DMS153 treated with DMSO at 0.1 percent for 48 hours (cell line): ENCODE results near the gene NFYB.
"Not testable (repeated sequence)": the region's sequence is repeated elsewhere in the genome, so short reads cannot be mapped to it uniquely, and the experiment has no call there.

ENCODE experiments used
- DNase-seq: peaks from one replicate; lab custom pipeline; 2025; ENCODE audit not compliant: unreplicated experiment; lab: John Stamatoyannopoulos, UW

NFYB gene

DNA sequence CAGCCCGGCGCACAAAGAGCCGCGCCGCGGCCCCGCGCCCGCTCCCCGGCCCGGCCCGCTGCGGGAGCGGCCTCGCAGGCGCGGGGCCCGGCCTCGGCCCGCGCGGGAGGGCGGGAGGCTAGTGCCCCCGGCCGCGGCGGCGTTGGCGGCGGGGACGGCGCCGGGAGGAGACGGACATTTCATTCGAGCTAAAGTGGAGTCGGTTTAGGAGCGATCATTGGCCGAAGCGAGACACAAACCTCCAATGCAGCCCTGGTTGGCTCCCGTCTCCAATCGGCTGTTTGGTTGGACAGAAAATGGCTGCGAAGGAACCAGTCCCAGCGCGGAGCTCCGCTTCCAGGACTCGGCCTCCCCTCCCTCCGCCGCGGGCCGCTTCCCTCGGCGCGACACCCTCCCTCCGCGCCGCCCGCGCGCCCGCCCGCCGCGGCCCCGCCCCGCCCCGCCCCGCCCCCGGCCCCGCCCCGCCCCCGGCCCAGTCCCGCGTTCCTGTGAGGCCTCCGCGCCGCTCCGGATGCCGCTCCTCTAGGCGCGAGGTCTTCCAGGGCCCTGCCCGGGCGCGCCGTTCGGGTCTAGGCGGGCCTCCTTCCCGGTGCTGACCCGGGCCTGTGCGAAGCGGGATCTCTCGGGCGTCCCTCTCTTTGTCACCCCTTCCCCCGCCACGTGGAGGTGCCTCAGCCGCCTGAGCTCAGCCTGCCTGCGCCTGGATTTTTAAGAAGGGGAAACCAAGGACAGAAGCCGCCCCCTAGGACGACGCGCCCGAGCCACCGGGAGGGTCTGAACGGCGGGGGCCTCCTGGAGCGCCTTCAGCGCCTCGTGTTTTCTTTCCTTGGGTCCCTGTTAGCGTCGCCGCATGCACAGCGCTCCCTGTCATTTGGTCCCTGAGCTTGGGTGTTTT is at the start of gene NFYB:
NFYB (minus strand) TSS at position 309 of the 895 bp plus-strand sequence. CDS start 2,757 bp downstream, outside the sequence.
- peak; percentile 91 for DNase-seq

GRCh38 chr12:104187446-104188155 is 49.6 kb upstream of the NFYB start:
- DNase-seq = peak; percentile 24

GRCh38 chr12:104183443-104183842 is 45.4 kb upstream of the NFYB start:
- no peak for DNase-seq

DNA sequence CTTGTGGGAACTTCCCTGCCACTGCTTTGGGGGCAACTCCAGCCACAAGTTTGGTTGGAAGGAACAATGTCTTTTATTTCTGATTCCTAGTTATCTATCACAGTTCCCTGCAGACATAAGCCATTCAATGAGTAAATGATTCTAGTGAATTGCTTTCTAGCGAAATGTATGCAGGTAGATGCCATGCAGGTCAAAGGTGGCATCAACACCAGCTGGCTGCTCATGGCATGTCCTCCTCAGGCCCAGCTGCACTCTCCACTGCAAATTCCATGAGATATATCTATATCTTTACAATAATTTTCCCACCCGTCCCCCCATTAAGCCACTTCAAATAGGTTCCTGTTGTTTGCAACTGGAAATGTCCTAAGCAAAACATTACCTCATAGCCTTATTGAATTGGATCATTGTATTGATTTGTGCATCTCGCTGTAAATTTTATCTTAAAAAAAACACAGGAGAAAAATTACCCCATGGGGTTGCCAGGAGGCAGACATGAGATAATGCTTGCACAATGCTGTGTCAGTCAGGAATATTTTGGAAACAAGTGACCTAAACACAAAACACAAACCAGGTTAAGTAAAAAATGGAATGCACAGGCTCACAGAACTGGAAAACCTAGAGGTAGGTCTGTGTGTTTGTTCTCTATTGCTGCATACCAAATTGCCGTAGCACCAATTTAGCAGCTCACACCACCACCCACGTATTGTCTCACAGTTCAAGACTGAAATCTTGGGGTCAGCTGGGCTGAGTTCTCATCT is 44.8 kb upstream of the NFYB start:
- DNase-seq = no peak

GRCh38 chr12:104182144-104182543 is 44.1 kb upstream of the NFYB start:
- DNase-seq = no peak

DNA sequence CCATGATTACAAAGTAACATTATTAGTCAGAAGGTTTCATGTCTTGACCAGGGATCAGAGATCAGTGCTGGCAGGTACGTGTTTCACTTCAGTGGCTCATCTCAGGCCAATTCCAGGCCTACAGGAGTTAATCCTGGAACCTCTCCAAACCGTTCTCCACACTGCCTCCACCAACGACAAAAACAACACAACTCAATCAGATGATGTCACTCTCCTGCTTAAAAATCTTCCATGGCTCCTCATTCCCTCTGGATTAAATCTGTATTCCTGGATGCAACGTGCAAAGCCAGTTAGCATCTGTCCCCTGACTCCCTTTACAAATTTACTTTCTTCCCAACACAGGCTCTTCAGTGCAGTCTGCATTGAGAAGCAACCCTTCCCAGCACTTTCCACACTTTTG is 43.3 kb upstream of the NFYB start:
- no peak for DNase-seq

- no peak for DNase-seq
Measured at GRCh38 chr12:104180374-104180773, 42.4 kb upstream of the NFYB start.

- DNase-seq = no peak
Measured at GRCh38 chr12:104177663-104178501, 39.9 kb upstream of the NFYB start.

DNA sequence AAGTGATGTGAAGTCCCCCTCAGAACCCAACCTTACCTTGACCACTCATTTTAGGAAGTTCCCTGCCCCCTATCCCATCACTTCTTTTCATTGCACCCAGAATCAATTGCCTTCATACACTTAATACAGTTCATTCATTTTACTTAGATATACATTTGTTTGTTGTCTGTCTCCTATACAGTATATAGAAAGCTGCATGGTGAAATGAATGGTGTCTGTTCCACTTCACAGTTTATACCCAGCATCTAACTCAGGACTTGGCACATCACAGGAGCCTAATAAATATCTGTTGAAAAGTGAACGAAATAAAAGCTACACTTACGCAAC is 39.3 kb upstream of the NFYB start:
- DNase-seq = no peak

GRCh38 chr12:104175726-104176247 is 37.8 kb upstream of the NFYB start:
- DNase-seq = no peak

DNA sequence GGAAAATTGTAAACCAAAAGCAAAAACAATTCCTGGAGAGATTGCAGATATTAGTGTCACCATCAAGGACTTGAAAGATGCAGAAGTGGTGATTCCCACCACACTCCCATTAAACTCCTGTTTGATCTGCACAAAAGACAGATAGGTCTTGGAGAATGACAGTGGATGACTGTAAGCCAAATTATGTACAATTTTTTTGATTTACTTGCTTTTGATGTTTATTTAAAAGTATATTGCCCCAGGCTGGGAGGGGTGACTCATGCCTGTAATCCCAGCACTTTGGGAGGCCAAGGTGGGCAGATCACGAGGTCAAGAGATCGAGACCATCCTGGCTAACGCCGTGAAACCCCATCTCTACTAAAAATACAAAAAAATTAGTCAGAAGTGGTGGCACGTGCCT is 35.8 kb upstream of the NFYB start:
- not testable (repeated sequence) for DNase-seq

- no peak for DNase-seq
Measured at GRCh38 chr12:104172570-104172947, 34.5 kb upstream of the NFYB start.

DNA sequence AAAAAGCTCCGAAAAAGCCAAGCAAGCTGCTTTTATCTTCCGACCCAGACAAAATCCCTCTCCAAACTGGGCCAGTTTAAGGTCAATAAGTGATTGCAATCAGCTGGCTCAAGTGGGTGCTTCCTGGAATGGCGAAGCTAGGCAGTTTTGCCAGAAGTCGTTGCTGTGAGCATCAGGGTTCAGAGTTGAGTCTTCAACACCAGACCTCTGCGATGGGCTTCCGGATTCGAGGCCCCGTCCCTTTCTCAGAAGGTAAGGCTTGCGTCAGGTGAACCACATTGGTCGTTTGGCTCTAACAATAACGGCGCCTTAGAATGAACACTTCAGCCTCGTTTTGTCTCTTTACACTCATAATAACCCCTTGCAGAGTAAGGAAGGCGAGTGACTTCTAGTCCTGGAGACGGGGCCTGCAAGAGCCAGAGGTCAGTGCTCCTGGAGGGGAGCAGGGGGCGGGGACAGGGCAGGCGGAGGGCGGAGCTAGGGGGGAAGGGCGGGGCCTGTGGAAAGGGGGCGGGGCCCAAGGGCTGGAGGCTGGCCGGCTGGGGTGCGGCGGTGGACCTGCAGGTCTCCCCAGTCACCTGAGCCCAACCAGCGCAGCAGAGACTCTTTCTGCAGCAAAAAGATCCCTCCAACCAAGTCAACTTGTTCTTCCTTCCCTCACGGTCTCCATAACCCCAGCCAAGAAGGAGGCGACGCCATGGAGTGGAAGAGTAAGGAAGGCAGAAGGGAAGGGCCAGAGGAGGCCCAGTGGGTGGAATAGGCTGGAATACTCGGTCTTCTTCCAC is 34.0 kb upstream of the NFYB start:
- DNase-seq = no peak

- DNase-seq = no peak
Measured at GRCh38 chr12:104168596-104168995, 30.6 kb upstream of the NFYB start.

- DNase-seq = no peak
Measured at GRCh38 chr12:104167519-104168458, 29.8 kb upstream of the NFYB start.

DNA sequence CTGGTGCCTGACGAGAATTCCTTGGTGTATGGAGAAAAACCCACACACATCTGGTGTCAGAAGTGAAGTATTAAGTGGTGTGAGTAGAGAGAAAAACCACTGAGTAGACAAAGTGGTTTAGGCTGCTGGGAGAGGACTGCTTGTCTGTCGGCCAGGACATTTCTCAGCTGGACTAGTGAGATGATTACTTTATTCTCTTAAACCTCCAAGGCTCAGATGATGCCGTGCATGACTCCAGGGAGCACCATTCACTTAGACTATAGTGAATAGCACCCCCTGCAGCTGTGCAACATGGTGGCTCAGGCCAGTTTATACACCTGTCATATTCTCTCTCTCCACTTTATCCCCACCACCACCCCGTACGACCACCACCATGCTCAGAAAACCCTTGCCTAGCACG is 28.5 kb upstream of the NFYB start:
- DNase-seq = no peak

GRCh38 chr12:104165801-104166200 is 27.8 kb upstream of the NFYB start:
- no peak for DNase-seq

DNA sequence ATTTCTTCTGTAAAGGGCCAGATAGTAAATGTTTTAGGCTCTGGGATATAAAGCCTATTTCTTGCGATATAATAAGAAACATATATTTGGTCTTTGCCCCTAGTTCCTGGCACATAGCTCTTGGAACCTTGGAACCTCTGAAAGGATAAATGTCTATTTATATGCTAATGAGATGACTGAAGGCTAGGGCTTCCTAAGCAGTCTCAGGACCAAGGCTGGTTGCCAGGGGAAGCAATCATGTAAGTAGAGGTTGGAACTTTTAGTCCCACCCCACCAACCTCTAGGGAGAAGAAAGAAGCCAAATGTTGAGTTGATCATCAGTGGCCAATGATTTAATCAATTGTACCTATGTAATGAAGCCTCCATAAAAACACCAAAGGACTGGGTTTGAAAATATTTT is 26.6 kb upstream of the NFYB start:
- no peak for DNase-seq

GRCh38 chr12:104163631-104164030 is 25.6 kb upstream of the NFYB start:
- DNase-seq = no peak
